ENCODE data around the gene ACY1.

GRCh38 chr3:51971350-51971749, 12.0 kb upstream of the ACY1 start:
- TF ChIP-seq EZH2 (IDR thresholded peaks at IDR 0.05; ENCODE audit: low read length) (no peak), CTCF (optimal IDR thresholded peaks at IDR 0.05 in 1 of 3, IDR thresholded peaks at IDR 0.05 in 1 of 3, conservative IDR thresholded peaks at IDR 0.05 in 1 of 3; ENCODE audit: extremely low read depth in 1 of 3, insufficient read depth in 2 of 3, low read length in 3 of 3) (no peak)
